HFFc6 (cell line): ENCODE measurements around the gene TRIM74. TPM values are rescaled to one million over a fixed set of nuclear protein-coding genes. Genes with fewer than 3 reads are reported as not detected.
"Not testable (repeated sequence)": the region's sequence is repeated elsewhere in the genome, so short reads cannot be mapped to it uniquely, and the experiment has no call there.

ENCODE experiments used
- DNase-seq: peaks from one replicate; pipeline ENCODE4 v3.0.0-alpha.2; 2018
- H3K27ac Mint-ChIP-seq: 2 replicates; pipeline ENCODE4 v1.8.0; 2020; ENCODE audit warnings: mild to moderate bottlenecking, mixed read lengths
- H3K27me3 Mint-ChIP-seq: 2 replicates; pipeline ENCODE4 v1.8.0; 2021; ENCODE audit warnings: mild to moderate bottlenecking, moderate library complexity, mixed read lengths; ENCODE audit not compliant: insufficient read depth
- H3K36me3 Mint-ChIP-seq: 2 replicates; pipeline ENCODE4 v1.8.0; 2021; ENCODE audit warnings: low read depth, mixed read lengths
- H3K4me1 Mint-ChIP-seq: 2 replicates; pipeline ENCODE4 v1.8.0; 2020; ENCODE audit warnings: low read depth, mixed read lengths
- H3K4me3 Mint-ChIP-seq: 2 replicates; pipeline ENCODE4 v1.8.0; 2020; ENCODE audit warnings: mild to moderate bottlenecking, moderate library complexity, mixed read lengths
- H3K9me3 Mint-ChIP-seq: 2 replicates; pipeline ENCODE4 v1.8.0; 2020; ENCODE audit warnings: mild to moderate bottlenecking, mixed read lengths
- CTCF ChIP-seq: fragments of 200-600 bp; sonication (generic); IDR thresholded peaks from 2 replicates; pipeline ENCODE4 v1.5.0; 2021; ENCODE audit warnings: antibody characterized with exemption, mild to moderate bottlenecking
- total RNA-seq, 6 experiments: library from RNA; stranded (reverse); fragmentation: NEBNext Ultra II Directional; extraction: Animal tissue kit (Norgen Biotek cat#: 25700); gene quantifications; 2 replicates in 1 of 6; 3 replicates in 5 of 6; pipeline ENCODE4 v1.2.3, GENCODE V29; 2021

The TRIM74 gene
- total RNA-seq, 6 experiments from 2014 or later: 0.21 TPM; not detected in 5

- Mint-ChIP-seq H3K36me3 (peaks cover 32% of the 10 kb centered on the region), H3K27me3 (peaks cover 7% of the 10 kb centered on the region), H3K9me3 (no peaks in the 10 kb centered on the region), H3K27ac (peak within 1 kb of the TSS; percentile 96), H3K4me3 (peak within 1 kb of the TSS; percentile 95), H3K4me1 (peaks cover 27% of the 10 kb centered on the region)
- TF ChIP-seq CTCF: no peak
- peak; percentile 68 for DNase-seq
Measured at GRCh38 chr7:72924733-72925545, 44.3 kb downstream of the TRIM74 start, which contains the start of gene POM121. POM121 (plus strand) TSS chr7:72925095; CDS start chr7:72925122, 27 bp downstream.

GRCh38 chr7:72924386-72924732 is 44.9 kb downstream of the TRIM74 start:
- H3K27ac Mint-ChIP-seq: peak overlapping the region; percentile 96
- no peak for DNase-seq
- H3K4me1 Mint-ChIP-seq: peaks cover 32% of the 10 kb centered on the region
- TF ChIP-seq CTCF: no peak
- H3K4me3 Mint-ChIP-seq: peak overlapping the region; percentile 95
- no peaks in the 10 kb centered on the region for H3K9me3 Mint-ChIP-seq
- peaks cover 7% of the 10 kb centered on the region for H3K27me3 Mint-ChIP-seq
- peaks cover 34% of the 10 kb centered on the region for H3K36me3 Mint-ChIP-seq

- Mint-ChIP-seq H3K4me3 (no peak overlapping the region), H3K27ac (peak overlapping the region; percentile 69), H3K27me3 (peaks cover 1% of the 10 kb centered on the region; the same call in 1 of the 2 replicates), H3K9me3 (no peaks in the 10 kb centered on the region), H3K4me1 (peaks cover 28% of the 10 kb centered on the region), H3K36me3 (peaks cover 15% of the 10 kb centered on the region)
- no peak for TF ChIP-seq CTCF
- peak; percentile 8 for DNase-seq
Measured at GRCh38 chr7:72919256-72919775, 50.0 kb downstream of the TRIM74 start.

GRCh38 chr7:72914756-72915525 is 54.3 kb downstream of the TRIM74 start:
- peak; percentile 61 for DNase-seq
- not testable (repeated sequence) for H3K9me3 Mint-ChIP-seq, H3K36me3 Mint-ChIP-seq, H3K27me3 Mint-ChIP-seq, H3K4me3 Mint-ChIP-seq
- H3K27ac Mint-ChIP-seq: peak overlapping the region; percentile 38; the same call in 1 of the 2 replicates
- peak; percentile 88 for TF ChIP-seq CTCF
- H3K4me1 Mint-ChIP-seq: peaks cover 21% of the 10 kb centered on the region

GRCh38 chr7:72913750-72914149 is 55.5 kb downstream of the TRIM74 start:
- H3K4me1 Mint-ChIP-seq: peaks cover 12% of the 10 kb centered on the region
- not testable (repeated sequence) for H3K9me3 Mint-ChIP-seq, H3K27me3 Mint-ChIP-seq, H3K36me3 Mint-ChIP-seq, DNase-seq, H3K27ac Mint-ChIP-seq, H3K4me3 Mint-ChIP-seq

- Mint-ChIP-seq H3K4me1 (peaks cover 10% of the 10 kb centered on the region; the same call in 1 of the 2 replicates), H3K36me3 (peaks cover 12% of the 10 kb centered on the region; the same call in 1 of the 2 replicates)
- H3K4me3 Mint-ChIP-seq, H3K27ac Mint-ChIP-seq, DNase-seq, H3K27me3 Mint-ChIP-seq, H3K9me3 Mint-ChIP-seq: not testable (repeated sequence)
Measured at GRCh38 chr7:72911395-72911794, 57.9 kb downstream of the TRIM74 start.

Other genes with a start within 250 kb of the TRIM74 start
- gene TYW1B, start 141.3 kb downstream of the TRIM74 start, total RNA-seq: 1 to 10 TPM; 3.0 to 3.9 (median 3.6) TPM
- 10 to 100 TPM; 40.4 to 43.9 (median 42.2) TPM for gene POM121, start 44.4 kb downstream of the TRIM74 start, total RNA-seq
- not detected for gene SPDYE8, start 60.3 kb upstream of the TRIM74 start, total RNA-seq
- not detected for gene SPDYE11, start 88.4 kb upstream of the TRIM74 start, total RNA-seq
- gene SPDYE9, start 116.6 kb upstream of the TRIM74 start, total RNA-seq: not detected